ENCODE measurements around the gene PRG2.

Gene PRG2

DNA sequence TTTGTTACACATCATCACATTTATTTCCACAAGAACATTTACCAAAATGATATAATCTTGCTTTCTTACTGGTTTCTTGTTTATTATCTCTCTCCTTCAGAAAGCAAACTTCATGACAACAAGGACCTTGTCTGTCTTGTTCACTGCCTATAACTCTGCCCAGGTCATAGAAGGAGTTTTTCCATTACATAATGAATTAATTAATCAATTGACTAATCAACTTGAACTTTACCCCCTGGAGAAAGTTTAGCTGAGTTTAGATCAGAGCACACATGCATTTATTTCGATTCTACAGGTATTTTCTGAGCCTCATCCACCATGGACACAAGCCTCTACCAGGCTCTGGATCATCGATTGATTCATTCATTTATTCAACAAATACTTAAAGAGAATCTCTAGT, 6.3 kb upstream of the PRG2 start:
- no peak for DNase-seq (ENCODE audit: low read depth)

- no peak for DNase-seq (ENCODE audit: low read depth)
These were observed 5.6 kb upstream of the PRG2 start for GRCh38 chr11:57395905-57396623.

DNA sequence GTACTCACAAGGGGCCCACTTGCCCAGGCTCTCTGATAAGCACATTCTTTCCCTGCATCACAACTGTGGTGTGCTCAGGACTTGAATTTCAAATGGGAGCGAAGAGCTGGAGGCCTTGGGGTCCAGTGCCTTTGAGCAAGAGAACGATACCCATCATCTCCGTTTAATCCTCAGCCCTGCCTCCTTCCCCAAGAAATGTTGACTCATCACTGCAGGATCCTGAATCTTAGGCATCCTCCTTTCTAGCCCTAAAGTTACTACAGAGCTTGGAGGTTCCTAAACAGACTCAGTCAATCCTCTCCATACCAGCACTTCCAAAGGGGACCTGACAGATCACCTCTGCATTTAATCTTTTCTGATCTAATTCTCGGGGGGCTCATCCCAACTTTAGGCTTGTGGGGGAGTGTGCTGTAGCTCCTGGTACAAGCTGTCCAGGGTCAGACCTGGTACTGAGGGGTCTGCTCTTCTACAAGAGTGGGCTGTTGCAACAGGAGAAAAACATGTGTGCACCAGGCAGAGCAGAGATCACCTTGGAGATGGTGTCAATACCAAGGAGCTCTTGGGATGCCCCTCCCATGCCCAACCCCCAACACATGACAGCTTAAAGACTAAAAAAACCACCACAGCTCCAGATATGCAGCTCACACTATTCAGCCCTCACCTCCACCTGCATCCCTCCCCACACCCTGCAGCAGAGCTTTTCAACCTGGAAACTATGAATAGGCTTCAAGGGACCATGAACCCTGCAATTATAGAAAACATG, 3.9 kb upstream of the PRG2 start:
- no peak for DNase-seq (ENCODE audit: low read depth)

DNA sequence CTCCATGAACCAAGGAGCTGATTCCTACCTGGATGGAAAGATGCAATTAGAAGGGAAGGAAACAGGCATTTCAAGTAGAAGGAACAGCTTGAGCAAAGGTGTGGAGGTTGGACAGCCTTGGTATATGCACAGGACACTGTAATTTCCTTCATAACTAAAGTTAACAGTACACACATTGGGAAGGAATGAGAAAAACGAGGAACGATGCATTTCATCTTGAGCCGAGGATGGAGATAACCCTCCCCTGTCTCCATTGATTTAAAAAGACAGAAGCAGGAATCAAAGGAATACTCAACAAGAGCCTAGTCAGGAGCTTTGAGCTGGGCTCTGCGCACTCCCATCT, 2.3 kb upstream of the PRG2 start:
- DNase-seq (ENCODE audit: low read depth): no peak

DNA sequence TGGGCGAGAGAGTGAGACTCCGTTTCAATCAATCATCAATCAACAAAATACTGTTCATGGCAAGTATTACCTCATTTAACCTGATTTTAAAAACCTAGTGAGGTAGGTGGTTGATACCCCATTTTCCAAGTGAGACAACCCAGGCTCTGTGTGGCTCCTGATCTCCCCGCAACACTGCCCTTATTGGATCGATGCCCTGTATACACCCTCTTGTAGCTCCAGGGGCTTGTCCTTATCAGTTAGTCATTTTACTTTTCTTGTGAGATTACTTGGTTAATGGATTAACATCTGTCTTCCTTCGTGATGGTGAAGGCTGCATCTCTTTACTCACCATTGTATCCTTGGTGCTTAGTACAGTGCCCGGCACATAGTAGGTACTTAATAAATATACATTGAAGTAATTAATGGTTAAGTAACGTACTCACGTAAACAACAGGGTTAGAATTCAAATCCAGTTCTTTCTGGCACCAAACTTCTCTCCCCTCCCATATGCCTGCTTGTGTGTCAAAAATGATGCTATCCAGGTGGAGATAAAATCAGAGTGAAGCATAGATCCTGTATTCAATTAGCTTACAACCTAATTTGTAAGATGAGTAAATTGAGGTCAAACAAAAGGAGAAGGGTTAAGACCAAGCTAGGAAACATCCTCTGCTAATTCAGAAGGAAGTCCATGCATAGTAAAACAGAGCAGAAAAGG, 1.8 kb upstream of the PRG2 start:
- no peak for DNase-seq (ENCODE audit: low read depth)

GRCh38 chr11:57391539-57391938, 1.1 kb upstream of the PRG2 start:
- DNase-seq (ENCODE audit: low read depth): no peak

DNA sequence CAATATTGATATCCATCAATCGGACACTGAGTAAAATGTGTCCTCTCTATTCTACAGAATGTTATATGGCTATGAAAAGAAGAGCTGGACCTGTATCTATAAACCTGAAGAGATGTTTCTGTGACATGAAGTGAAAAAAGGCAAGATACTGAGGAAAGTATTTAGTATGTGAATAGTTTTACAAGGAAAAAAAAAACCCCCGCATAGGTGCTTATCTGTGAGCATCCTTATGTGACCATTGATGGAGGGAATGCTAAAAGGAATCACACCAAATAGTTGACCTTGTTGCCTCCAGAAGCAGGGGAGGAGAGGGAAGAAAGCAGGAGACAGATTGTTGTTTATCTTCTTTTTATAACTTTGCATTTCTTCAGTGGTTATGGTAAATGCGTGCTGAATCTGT, 661 bp upstream of the PRG2 start:
- no peak for DNase-seq (ENCODE audit: low read depth)

DNA sequence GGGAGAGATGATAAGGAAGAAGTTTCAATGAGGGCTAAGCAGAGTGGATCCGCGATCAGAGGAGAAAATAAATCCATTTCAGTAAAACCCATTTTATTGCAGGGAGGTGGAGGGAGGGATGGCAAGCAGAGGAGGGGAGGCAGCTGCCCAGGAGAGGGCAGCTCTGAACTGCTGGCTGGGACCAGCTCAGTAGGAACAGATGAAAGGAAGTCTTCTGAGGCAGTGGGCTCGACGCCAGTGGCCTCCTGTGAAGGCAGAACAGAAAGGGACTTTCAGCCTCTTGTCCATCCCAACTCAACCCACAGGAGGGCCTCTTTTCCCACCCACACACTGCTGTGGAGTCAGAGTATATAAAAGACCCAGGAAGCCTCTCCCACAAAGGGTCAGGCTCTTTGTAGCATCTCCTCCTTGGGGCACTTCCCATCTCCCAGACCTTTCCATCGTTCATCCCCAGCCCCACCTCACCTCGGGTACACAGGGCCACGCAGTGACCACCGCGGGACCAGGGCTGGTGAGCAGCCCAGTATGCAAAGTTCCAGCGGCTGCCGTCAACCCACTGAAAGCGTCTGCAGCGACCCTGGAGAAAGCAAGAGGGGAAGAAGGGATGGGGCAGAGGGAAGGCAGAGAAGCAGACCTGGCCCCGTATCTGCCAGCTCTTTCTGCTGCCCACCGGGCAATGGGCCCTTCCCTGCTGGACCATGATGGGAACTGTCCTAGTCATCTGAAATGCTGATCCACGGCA, 3.0 kb downstream of the PRG2 start:
- DNase-seq (ENCODE audit: low read depth): no peak

GRCh38 chr11:57386178-57386940, 4.1 kb downstream of the PRG2 start:
- DNase-seq (ENCODE audit: low read depth): no peak

DNA sequence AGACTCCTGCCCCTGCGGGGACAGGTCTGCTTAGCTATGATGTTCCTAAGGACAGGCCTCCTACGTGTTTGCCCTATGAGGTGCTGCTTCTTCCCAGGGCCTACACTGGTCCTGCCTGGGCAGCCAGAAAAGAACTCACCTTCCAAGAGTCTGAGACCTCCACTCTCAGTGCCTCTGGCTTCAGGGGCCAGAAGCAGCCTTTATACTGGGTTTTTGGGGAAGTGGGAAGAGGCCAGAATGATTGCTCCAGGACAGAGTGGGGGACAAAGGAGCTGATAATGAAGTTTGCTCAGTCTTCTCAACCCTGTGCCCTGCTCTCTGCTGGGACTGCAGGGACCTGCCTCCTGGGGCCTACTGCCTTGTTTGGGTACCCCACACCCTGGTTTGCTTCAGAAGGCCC, 9.5 kb downstream of the PRG2 start, which contains the start of gene PRG3:
PRG3 (minus strand) TSS at position 176 of the 400 bp plus-strand sequence. CDS start 442 bp downstream, outside the sequence.
- no peak for DNase-seq (ENCODE audit: low read depth)

- DNase-seq (ENCODE audit: low read depth): no peak
These were observed 10.7 kb downstream of the PRG2 start for GRCh38 chr11:57379732-57380131.

GRCh38 chr11:57378186-57378585, 12.3 kb downstream of the PRG2 start:
- DNase-seq (ENCODE audit: low read depth): no peak

- DNase-seq (ENCODE audit: low read depth): no peak
These were observed 13.3 kb downstream of the PRG2 start for GRCh38 chr11:57377107-57377506.

DNA sequence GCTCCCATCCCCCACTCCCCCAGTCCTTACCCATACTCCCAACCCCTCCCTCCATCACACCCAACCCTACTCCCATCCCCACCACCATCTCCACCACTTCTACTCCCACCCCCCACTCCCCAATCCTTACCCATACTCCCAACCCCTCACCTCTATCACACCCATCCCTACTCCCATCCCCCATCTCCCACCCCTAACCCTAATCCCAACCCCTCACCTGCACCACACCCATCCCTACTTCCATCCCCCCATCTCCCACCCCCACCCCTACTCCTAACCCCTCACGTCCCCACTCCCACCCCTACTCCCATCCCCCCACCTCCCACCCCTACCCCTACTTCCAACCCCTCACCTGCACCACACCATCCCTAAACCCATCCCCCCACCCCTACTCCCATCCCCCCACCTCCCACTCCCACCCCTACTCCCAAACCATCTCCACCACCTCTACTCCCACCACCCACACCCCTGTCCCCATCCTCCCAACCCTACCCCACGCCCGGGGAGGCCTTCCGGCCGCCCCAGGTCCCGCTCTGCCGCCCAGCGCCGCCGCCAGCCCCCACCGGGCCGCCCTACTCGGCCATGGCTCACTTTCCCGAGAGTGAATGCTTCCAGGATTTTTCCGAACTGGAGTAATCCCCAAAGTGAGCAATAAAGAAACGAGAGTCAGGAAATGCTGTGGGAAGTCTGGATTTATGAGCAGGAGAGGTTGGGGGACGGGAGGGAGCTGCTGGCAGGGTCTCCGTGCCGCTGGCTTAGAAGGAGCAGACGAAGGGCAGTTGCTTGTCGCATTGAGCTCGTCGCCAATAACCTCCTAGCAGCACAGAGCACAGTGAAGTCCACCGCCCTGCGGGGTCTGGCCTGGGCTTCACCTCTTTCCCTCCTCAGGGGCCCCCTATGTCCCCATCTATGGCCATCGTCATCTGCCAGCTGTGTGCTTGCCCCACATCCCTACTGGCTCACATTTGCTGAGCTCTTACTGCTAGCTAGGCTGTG, 14.1 kb downstream of the PRG2 start:
- no peak for DNase-seq (ENCODE audit: low read depth)

- DNase-seq (ENCODE audit: low read depth): no peak
These were observed 15.0 kb downstream of the PRG2 start for GRCh38 chr11:57375490-57375889.

- DNase-seq (ENCODE audit: low read depth): no peak
These were observed 15.5 kb downstream of the PRG2 start for GRCh38 chr11:57374966-57375365.

- DNase-seq (ENCODE audit: low read depth): no peak
These were observed 17.3 kb downstream of the PRG2 start for GRCh38 chr11:57373146-57373545.

- no peak for DNase-seq (ENCODE audit: low read depth)
These were observed 19.5 kb downstream of the PRG2 start for GRCh38 chr11:57370941-57371340.

DNA sequence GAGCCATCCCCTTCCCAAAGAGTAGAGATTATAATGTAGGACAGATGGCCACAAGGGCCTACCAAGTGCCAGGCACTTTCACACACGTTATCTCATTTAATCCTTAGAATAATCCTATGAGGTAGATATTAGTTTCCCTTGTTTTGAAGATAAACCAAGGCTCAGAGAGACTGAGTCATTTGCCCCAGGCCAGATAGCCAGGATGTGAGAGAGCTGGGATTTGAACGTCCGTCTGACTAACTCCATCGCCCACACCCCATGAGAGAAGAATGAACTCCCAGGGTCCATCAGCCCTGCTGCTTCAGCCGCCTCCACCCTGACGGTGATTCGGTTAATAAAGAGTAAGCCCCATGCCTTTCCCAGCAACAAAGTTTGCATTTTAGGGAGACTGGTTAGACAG, 20.2 kb downstream of the PRG2 start:
- DNase-seq (ENCODE audit: low read depth): no peak

DNA sequence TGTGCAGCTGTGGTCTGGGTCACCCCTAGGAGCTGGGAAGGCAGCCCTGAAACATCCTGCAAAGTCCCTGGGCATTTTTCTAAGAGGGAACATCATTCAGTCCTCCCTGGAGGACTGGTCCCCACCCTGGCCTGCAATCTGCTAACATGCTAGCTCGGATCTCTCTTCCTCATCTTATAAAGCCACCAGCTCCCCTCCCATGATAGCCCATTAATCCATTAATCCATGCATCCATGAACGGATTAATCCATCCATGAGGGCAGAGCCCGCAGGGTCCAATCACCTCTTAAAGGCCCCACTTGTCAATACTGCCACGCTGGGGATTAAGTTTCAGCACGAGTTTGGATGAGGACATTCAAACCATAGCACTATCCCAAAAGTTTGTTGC, 21.6 kb downstream of the PRG2 start:
- DNase-seq (ENCODE audit: low read depth): no peak
